Hepatocyte (in vitro differentiated cells): Measurements from ENCODE around the gene OR2T27. TPM values are rescaled to one million over a fixed set of nuclear protein-coding genes. Genes with fewer than 3 reads are reported as not detected.

ENCODE experiments used
- DNase-seq: peaks from one replicate; pipeline ENCODE4 v3.0.0-alpha.2; 2016; ENCODE audit warnings: low spot score
- H2AFZ ChIP-seq: fragments of 200-600 bp; sonication (generic); 2 replicates; pipeline ENCODE4 v1.6.0; 2016; ENCODE audit warnings: antibody characterized with exemption, mild to moderate bottlenecking
- H3K27ac ChIP-seq: fragments of 200-600 bp; sonication (generic); 2 replicates; pipeline ENCODE4 v1.5.1; 2016; ENCODE audit warnings: mild to moderate bottlenecking
- H3K27me3 ChIP-seq: fragments of 200-600 bp; sonication (generic); 2 replicates; pipeline ENCODE4 v1.6.1; 2016
- H3K36me3 ChIP-seq: fragments of 200-600 bp; sonication (generic); replicated peaks from 2 replicates; pipeline ENCODE4 v1.5.1; 2016; ENCODE audit warnings: low read depth; ENCODE audit not compliant: insufficient read depth
- H3K4me1 ChIP-seq: fragments of 200-600 bp; sonication (generic); 2 replicates; pipeline ENCODE4 v1.5.1; 2016; ENCODE audit warnings: mild to moderate bottlenecking, moderate library complexity; ENCODE audit not compliant: insufficient read depth
- H3K4me2 ChIP-seq: fragments of 200-600 bp; sonication (generic); 2 replicates; pipeline ENCODE4 v1.6.0; 2016
- H3K4me3 ChIP-seq: fragments of 200-600 bp; sonication (generic); 2 replicates; pipeline ENCODE4 v1.5.1; 2016; ENCODE audit warnings: mild to moderate bottlenecking
- H3K79me2 ChIP-seq: fragments of 200-600 bp; sonication (generic); 2 replicates; pipeline ENCODE4 v1.6.0; 2017; ENCODE audit warnings: mild to moderate bottlenecking
- H3K9me2 ChIP-seq: fragments of 200-600 bp; sonication (generic); replicated peaks from 2 replicates; pipeline ENCODE4 v1.6.0; 2017; ENCODE audit warnings: mild to moderate bottlenecking; ENCODE audit not compliant: insufficient read depth
- H3K9me3 ChIP-seq: fragments of 200-600 bp; sonication (generic); 2 replicates; pipeline ENCODE4 v1.5.1; 2016; ENCODE audit warnings: low read depth, mild to moderate bottlenecking
- H4K20me1 ChIP-seq: fragments of 200-600 bp; sonication (generic); 2 replicates; pipeline ENCODE4 v1.6.0; 2016; ENCODE audit warnings: mild to moderate bottlenecking; ENCODE audit not compliant: insufficient read depth, poor library complexity, severe bottlenecking
- EZH2 ChIP-seq: fragments of 200-600 bp; sonication (generic); IDR thresholded peaks from 2 replicates; pipeline ENCODE4 v1.6.1; 2016; ENCODE audit warnings: antibody characterized with exemption, mild to moderate bottlenecking, borderline replicate concordance
- EZH2phosphoT487 ChIP-seq: fragments of 200-600 bp; sonication (generic); IDR thresholded peaks from one replicate; pipeline ENCODE4 v1.6.1; 2018; ENCODE audit warnings: antibody characterized with exemption, mild to moderate bottlenecking, low read depth, moderate library complexity; ENCODE audit not compliant: unreplicated experiment, severe bottlenecking
- WGBS: methylation state at CpG from one replicate; pipeline ENCODE4 v1.1.6; 2016; ENCODE audit warnings: low lambda C conversion rate; ENCODE audit errors: missing lambda C conversion rate; 5-methylcytosine and 5-hydroxymethylcytosine counted together
- polyA plus RNA-seq: library from polyadenylated mRNA; unstranded; fragments of >200 nt; fragmentation: Nextera tagmentation; extraction: Ambion mirVana; gene quantifications from 2 replicates; pipeline ENCODE4 v1.2.1, GENCODE V29; 2016
- total RNA-seq: library from RNA; depleted of rRNA; stranded (reverse); fragments of >200 nt; gene quantifications from 2 replicates; pipeline ENCODE4 v1.2.3, GENCODE V29; 2014
- TF ChIP-seq, protein P1 (sequence below): fragments of 200-600 bp; sonication (generic); IDR thresholded peaks from 2 replicates; pipeline ENCODE4 v1.5.1; 2016; ENCODE audit warnings: antibody characterized with exemption, mild to moderate bottlenecking; ENCODE audit not compliant: poor library complexity

OR2T27 gene
- total and polyA plus RNA-seq, 2 experiments from 2014 or later: not detected

DNA sequence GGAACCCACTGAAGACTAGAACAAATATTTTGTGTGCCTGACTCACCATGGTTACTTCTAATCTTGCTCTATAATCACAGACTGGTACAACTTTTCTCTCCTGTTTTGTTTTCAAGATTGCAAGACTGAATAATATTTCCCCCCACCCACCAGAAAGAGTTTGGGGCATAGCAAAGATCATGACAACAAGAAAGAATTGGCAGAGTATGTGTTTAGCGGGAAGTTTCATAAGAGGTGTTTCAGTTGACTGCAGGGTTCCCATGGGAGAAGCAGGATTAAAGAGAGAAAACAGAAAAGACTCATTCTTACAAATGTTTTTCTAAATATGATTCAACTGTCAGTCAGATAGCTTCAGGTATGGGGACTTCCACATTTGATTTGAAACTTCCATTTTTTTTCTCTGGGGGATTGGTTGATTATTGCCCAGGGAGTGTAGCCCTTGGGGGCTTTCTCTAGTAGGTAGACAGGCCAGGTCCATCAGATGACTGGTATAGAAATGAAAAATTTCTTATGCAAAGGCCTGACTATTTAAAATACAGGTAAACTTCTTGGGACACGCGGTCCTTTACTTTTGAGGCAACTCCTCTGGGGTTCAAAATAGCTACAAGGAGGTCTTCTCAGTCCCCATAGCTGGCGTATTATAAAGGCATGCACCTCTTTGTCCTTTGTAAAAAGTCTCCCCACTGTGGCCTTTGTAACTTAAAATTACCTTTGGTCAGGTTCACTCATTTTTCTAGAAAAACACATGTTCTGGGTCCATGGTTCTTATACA lies 33.4 kb upstream of the OR2T27 start:
- TF ChIP-seq, protein P1, sequence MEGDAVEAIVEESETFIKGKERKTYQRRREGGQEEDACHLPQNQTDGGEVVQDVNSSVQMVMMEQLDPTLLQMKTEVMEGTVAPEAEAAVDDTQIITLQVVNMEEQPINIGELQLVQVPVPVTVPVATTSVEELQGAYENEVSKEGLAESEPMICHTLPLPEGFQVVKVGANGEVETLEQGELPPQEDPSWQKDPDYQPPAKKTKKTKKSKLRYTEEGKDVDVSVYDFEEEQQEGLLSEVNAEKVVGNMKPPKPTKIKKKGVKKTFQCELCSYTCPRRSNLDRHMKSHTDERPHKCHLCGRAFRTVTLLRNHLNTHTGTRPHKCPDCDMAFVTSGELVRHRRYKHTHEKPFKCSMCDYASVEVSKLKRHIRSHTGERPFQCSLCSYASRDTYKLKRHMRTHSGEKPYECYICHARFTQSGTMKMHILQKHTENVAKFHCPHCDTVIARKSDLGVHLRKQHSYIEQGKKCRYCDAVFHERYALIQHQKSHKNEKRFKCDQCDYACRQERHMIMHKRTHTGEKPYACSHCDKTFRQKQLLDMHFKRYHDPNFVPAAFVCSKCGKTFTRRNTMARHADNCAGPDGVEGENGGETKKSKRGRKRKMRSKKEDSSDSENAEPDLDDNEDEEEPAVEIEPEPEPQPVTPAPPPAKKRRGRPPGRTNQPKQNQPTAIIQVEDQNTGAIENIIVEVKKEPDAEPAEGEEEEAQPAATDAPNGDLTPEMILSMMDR: no peak
- TF ChIP-seq EZH2phosphoT487 (no peak), EZH2 (no peak)
- no peaks in the 10 kb centered on the region for H3K9me2 ChIP-seq
- no peaks in the 10 kb centered on the region for H3K4me1 ChIP-seq
- H3K9me3 ChIP-seq: no peaks in the 10 kb centered on the region
- no peaks in the 10 kb centered on the region for H3K36me3 ChIP-seq
- no peak for DNase-seq
- H3K27ac ChIP-seq: no peak overlapping the region
- no peak overlapping the region for H3K4me2 ChIP-seq
- H3K79me2 ChIP-seq: no peaks in the 10 kb centered on the region
- H2AFZ ChIP-seq: no peak overlapping the region
- no peaks in the 10 kb centered on the region for H3K27me3 ChIP-seq
- H3K4me3 ChIP-seq: no peak overlapping the region
- 74% methylated on average over 4 of the region's 4 CpGs for WGBS
- no peaks in the 10 kb centered on the region for H4K20me1 ChIP-seq

DNA sequence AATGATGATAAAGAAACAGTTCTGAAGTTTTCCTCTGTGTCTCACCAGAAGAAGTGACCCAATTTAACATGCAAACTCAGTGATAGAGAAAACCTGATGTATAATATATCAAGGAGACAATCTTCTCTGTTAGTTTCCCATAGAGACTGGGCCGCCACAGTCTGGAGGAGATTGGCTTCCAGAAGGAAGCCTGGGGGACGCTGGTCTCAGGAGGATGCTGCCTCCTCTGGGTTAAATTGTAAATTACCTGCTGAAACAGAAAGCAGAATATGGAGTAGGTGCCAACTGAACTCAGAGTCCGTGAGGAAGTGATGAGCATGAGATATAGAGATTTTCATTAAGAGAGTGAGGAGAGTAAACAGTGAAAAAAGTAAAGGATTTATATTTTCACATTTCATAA lies 31.5 kb upstream of the OR2T27 start:
- no peak overlapping the region for H3K4me2 ChIP-seq
- H3K27me3 ChIP-seq: no peaks in the 10 kb centered on the region
- H3K4me1 ChIP-seq: no peaks in the 10 kb centered on the region
- 60% methylated on average over 3 of the region's 3 CpGs for WGBS
- no peaks in the 10 kb centered on the region for H3K9me2 ChIP-seq
- no peaks in the 10 kb centered on the region for H3K36me3 ChIP-seq
- H3K4me3 ChIP-seq: no peak overlapping the region
- H4K20me1 ChIP-seq: no peaks in the 10 kb centered on the region
- H3K27ac ChIP-seq: no peak overlapping the region
- H3K79me2 ChIP-seq: no peaks in the 10 kb centered on the region
- DNase-seq: no peak
- H3K9me3 ChIP-seq: no peaks in the 10 kb centered on the region
- TF ChIP-seq, protein P1: no peak
- TF ChIP-seq EZH2phosphoT487 (no peak), EZH2 (no peak)
- no peak overlapping the region for H2AFZ ChIP-seq

DNA sequence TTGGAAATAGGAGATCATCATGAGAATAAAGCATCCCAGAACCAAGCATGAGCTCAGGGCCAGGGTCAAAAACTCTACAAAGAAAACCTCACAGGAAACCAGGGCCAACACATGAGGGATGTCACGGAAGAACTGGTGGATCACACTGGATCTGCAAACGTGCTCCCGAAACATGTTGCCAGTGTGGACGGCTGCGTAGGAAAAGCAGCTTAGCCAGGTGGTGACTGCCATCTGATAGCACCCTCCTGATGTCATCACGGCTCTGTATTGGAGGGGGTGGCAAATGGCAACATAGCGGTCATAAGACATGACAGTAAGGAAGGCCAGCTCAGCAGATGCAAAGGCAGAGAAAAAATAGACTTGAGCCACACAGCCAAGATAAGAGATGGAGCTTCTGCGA lies 26.3 kb upstream of the OR2T27 start:
- H3K79me2 ChIP-seq: no peaks in the 10 kb centered on the region
- TF ChIP-seq EZH2phosphoT487 (no peak), EZH2 (no peak)
- TF ChIP-seq, protein P1: no peak
- H4K20me1 ChIP-seq: no peaks in the 10 kb centered on the region
- H2AFZ ChIP-seq: no peak overlapping the region
- H3K9me2 ChIP-seq: no peaks in the 10 kb centered on the region
- no peak overlapping the region for H3K4me3 ChIP-seq
- no peaks in the 10 kb centered on the region for H3K36me3 ChIP-seq
- no peak for DNase-seq
- no peaks in the 10 kb centered on the region for H3K4me1 ChIP-seq
- no peak overlapping the region for H3K4me2 ChIP-seq
- H3K27ac ChIP-seq: no peak overlapping the region
- H3K27me3 ChIP-seq: no peaks in the 10 kb centered on the region
- peaks cover 7% of the 10 kb centered on the region for H3K9me3 ChIP-seq
- 76% methylated on average over 8 of the region's 8 CpGs for WGBS
